IMR-90 (cell line): ENCODE data around the gene NGFR. TPM values are rescaled to one million over a fixed set of nuclear protein-coding genes. Genes with fewer than 3 reads are reported as not detected.

Source experiments
- ATAC-seq: fragments of 200-7000 bp; cut with Tn5 transposase; 2 replicates; pipeline ENCODE4 v1.9.1; 2020; ENCODE audit warnings: low read depth, mild to moderate bottlenecking, moderate library complexity
- BruUV-seq: library from RNA; stranded (reverse); fragments of 400-500 nt; replicated peaks from 2 replicates; lab custom pipeline; 2021; lab: Mats Ljungman, UMichigan
- CTCF ChIA-PET: fragments of 300-600 bp; formaldehyde crosslinking; extraction: SDS; loops from one replicate; lab custom pipeline; 2021; ENCODE audit warnings: antibody characterized with exemption; lab: Yijun Ruan, JAX
- POLR2A ChIA-PET: fragments of 300-600 bp; sonication (Branson Sonifier 250); formaldehyde crosslinking; loops from one replicate; lab custom pipeline; 2022; ENCODE audit warnings: antibody characterized with exemption; ENCODE audit not compliant: unreplicated experiment; lab: Charles Lee
- DNase-seq: peaks from one replicate; pipeline ENCODE4 v3.0.0; 2013
- H2AFZ ChIP-seq: replicated peaks from 2 replicates; pipeline ENCODE3; 2013; ENCODE audit warnings: low read length, mild to moderate bottlenecking; ENCODE audit not compliant: poor library complexity
- H2AK5ac ChIP-seq: 2 replicates; pipeline ENCODE4 v1.6.1; 2013; ENCODE audit warnings: low read depth, low read length, inconsistent platforms
- H2AK9ac ChIP-seq: replicated peaks from 2 replicates; pipeline ENCODE3; 2013; ENCODE audit warnings: mild to moderate bottlenecking, low read depth, low read length, moderate library complexity; ENCODE audit not compliant: poor library complexity
- H2BK120ac ChIP-seq: 2 replicates; pipeline ENCODE4 v1.6.1; 2013; ENCODE audit warnings: low read depth, low read length, inconsistent platforms
- H2BK15ac ChIP-seq: 3 replicates; pipeline ENCODE4 v1.6.1; 2013; ENCODE audit warnings: low read depth, low read length, inconsistent platforms
- H2BK20ac ChIP-seq: 2 replicates; pipeline ENCODE4 v1.6.1; 2013; ENCODE audit warnings: low read depth, mild to moderate bottlenecking, inconsistent platforms, low read length, moderate library complexity
- H2BK5ac ChIP-seq: 2 replicates; pipeline ENCODE4 v1.6.1; 2013; ENCODE audit warnings: mild to moderate bottlenecking, low read depth, low read length, inconsistent platforms; ENCODE audit not compliant: poor library complexity, severe bottlenecking
- H3K14ac ChIP-seq: replicated peaks from 2 replicates; pipeline ENCODE4 v1.6.1; 2013; ENCODE audit warnings: low read depth, low read length, inconsistent platforms
- H3K18ac ChIP-seq: 2 replicates; pipeline ENCODE4 v1.6.1; 2013; ENCODE audit warnings: low read depth, low read length, control low read depth
- H3K23ac ChIP-seq: 2 replicates; pipeline ENCODE4 v1.6.1; 2013; ENCODE audit warnings: low read depth, low read length, inconsistent platforms
- H3K27ac ChIP-seq: 2 replicates; pipeline ENCODE4 v1.5.1; 2013; ENCODE audit warnings: mild to moderate bottlenecking, control low read depth, low read length; ENCODE audit not compliant: insufficient read depth
- H3K27me3 ChIP-seq: 2 replicates; pipeline ENCODE4 v1.6.1; 2013; ENCODE audit warnings: low read length; ENCODE audit not compliant: control insufficient read depth, insufficient read depth
- H3K36me3 ChIP-seq: 2 replicates; pipeline ENCODE4 v1.6.1; 2013; ENCODE audit warnings: low read length, mixed read lengths; ENCODE audit not compliant: control insufficient read depth, insufficient read depth
- H3K4ac ChIP-seq: 2 replicates; pipeline ENCODE4 v1.6.1; 2013; ENCODE audit warnings: low read depth, low read length, inconsistent platforms
- H3K4me1 ChIP-seq: 2 replicates; pipeline ENCODE4 v1.6.1; 2013; ENCODE audit warnings: low read length, mixed read lengths; ENCODE audit not compliant: control insufficient read depth, insufficient read depth
- H3K4me2 ChIP-seq: 2 replicates; pipeline ENCODE4 v1.6.1; 2013; ENCODE audit warnings: low read depth, mild to moderate bottlenecking, control low read depth, low read length, moderate library complexity
- H3K4me3 ChIP-seq: 2 replicates; pipeline ENCODE4 v1.5.1; 2013; ENCODE audit warnings: low read depth, mild to moderate bottlenecking, control low read depth, low read length, moderate library complexity; ENCODE audit not compliant: insufficient read depth
- H3K56ac ChIP-seq: 2 replicates; pipeline ENCODE4 v1.6.1; 2013; ENCODE audit warnings: low read length, inconsistent platforms; ENCODE audit not compliant: insufficient read depth; ENCODE audit errors: extremely low read depth
- H3K79me1 ChIP-seq, 2 experiments: 2 replicates each; pipeline ENCODE4 v1.6.1; 2013; ENCODE audit warnings: low read length in 2 of 2, inconsistent platforms in 1 of 2, low read depth in 1 of 2
- H3K9ac ChIP-seq: 2 replicates; pipeline ENCODE4 v1.6.1; 2013; ENCODE audit warnings: low read depth, low read length, control low read depth
- H3K9me1 ChIP-seq: 2 replicates; pipeline ENCODE4 v1.6.1; 2013; ENCODE audit warnings: low read length, inconsistent platforms; ENCODE audit not compliant: insufficient read depth
- H3K9me3 ChIP-seq: 2 replicates; pipeline ENCODE4 v1.6.1; 2013; ENCODE audit warnings: low read length; ENCODE audit not compliant: control insufficient read depth, insufficient read depth
- H4K20me1 ChIP-seq: 2 replicates; pipeline ENCODE4 v1.6.1; 2013; ENCODE audit warnings: low read length, inconsistent platforms; ENCODE audit not compliant: insufficient read depth
- H4K5ac ChIP-seq: 2 replicates; pipeline ENCODE4 v1.6.1; 2013; ENCODE audit warnings: mild to moderate bottlenecking, low read depth, low read length, control low read depth
- H4K8ac ChIP-seq, 2 experiments: 2 replicates each; pipeline ENCODE4 v1.6.1; 2013; ENCODE audit warnings: low read depth in 2 of 2, low read length in 2 of 2, control low read depth in 1 of 2, inconsistent platforms in 1 of 2
- H4K91ac ChIP-seq: 2 replicates; pipeline ENCODE4 v1.6.1; 2013; ENCODE audit warnings: low read depth, low read length, inconsistent platforms; ENCODE audit not compliant: insufficient read depth
- CEBPB ChIP-seq: IDR thresholded peaks from 2 replicates; pipeline ENCODE4 v1.6.1; 2012; ENCODE audit warnings: low read depth, low read length, improper control_type of control experiment
- ELK1 ChIP-seq: fragments of 150-350 bp; IDR thresholded peaks from 2 replicates; pipeline ENCODE4 v1.6.1; 2016; ENCODE audit warnings: low read depth, mild to moderate bottlenecking, low read length, moderate library complexity, borderline replicate concordance
- MAFK ChIP-seq: IDR thresholded peaks from 2 replicates; pipeline ENCODE4 v1.6.1; 2012; ENCODE audit warnings: low read depth, low read length, improper control_type of control experiment
- NFE2L2 ChIP-seq: fragments of 150-350 bp; IDR thresholded peaks from 2 replicates; pipeline ENCODE4 v1.6.1; 2016; ENCODE audit warnings: low read depth, mild to moderate bottlenecking, low read length
- POLR2A ChIP-seq: IDR thresholded peaks from 2 replicates; pipeline ENCODE4 v1.6.1; 2012; ENCODE audit warnings: mild to moderate bottlenecking, low read depth, low read length
- RAD21 ChIP-seq: IDR thresholded peaks from 2 replicates; pipeline ENCODE4 v1.6.1; 2012; ENCODE audit warnings: low read length, improper control_type of control experiment
- RCOR1 ChIP-seq: IDR thresholded peaks from 2 replicates; pipeline ENCODE4 v1.6.1; 2012; ENCODE audit warnings: mild to moderate bottlenecking, low read length, improper control_type of control experiment; ENCODE audit not compliant: insufficient replicate concordance
- RFX5 ChIP-seq: IDR thresholded peaks from 2 replicates; pipeline ENCODE4 v1.8.0; 2012; ENCODE audit warnings: low read depth, mild to moderate bottlenecking, low read length, moderate library complexity
- SMC3 ChIP-seq: fragments of 150-350 bp; IDR thresholded peaks from 2 replicates; pipeline ENCODE4 v1.6.1; 2016; ENCODE audit warnings: low read depth, mild to moderate bottlenecking, antibody characterized with exemption, low read length, moderate library complexity
- USF2 ChIP-seq: fragments of 150-350 bp; IDR thresholded peaks from 2 replicates; pipeline ENCODE4 v1.6.1; 2017; ENCODE audit warnings: mild to moderate bottlenecking, antibody characterized with exemption, low read length, low read depth
- WGBS, 2 experiments: methylation state at CpG; one replicate each; pipeline versions ENCODE4 v1.1.5 to v1.1.7; 2013; ENCODE audit warnings: missing lambda C conversion rate in 2 of 2; ENCODE audit not compliant: insufficient read length in 1 of 2; ENCODE audit errors: extremely low coverage in 2 of 2; 5-methylcytosine and 5-hydroxymethylcytosine counted together
- dilution Hi-C: fragments of 300-500 bp; cut with HindIII; formaldehyde crosslinking; loops from one replicate; pipeline ENCODE4 v1.14.3; 2018; ENCODE audit warnings: low sequenced_read_pairs; ENCODE audit not compliant: unreplicated experiment
- in situ Hi-C: fragments of 300-500 bp; cut with MboI; formaldehyde crosslinking; loops from 3 replicates; pipeline ENCODE4 v1.14.3; 2019; ENCODE audit warnings: low sequenced_read_pairs, inconsistent platforms, mixed read lengths
- intact Hi-C: fragments of 100-400 bp; cut with micrococcal nuclease; formaldehyde crosslinking; loops from 2 replicates; pipeline ENCODE4 v1.10.0; 2022
- polyA plus RNA-seq, 3 experiments: library from polyadenylated mRNA; depleted of rRNA; stranded (reverse); fragments of >200 nt; gene quantifications; 2 replicates each; pipeline ENCODE4 v1.2.3, GENCODE V29; 2012; ENCODE audit warnings: low replicate concordance in 1 of 3
- total RNA-seq: library from RNA; depleted of rRNA; stranded (reverse); fragments of >200 nt; gene quantifications from 2 replicates; pipeline ENCODE4 v1.2.3, GENCODE V29; 2012
- TF ChIP-seq, protein P1 (sequence below): conservative IDR thresholded peaks from 2 replicates; pipeline ENCODE4 v1.5.1; 2012; ENCODE audit warnings: mild to moderate bottlenecking, low read depth, low read length, improper control_type of control experiment

NGFR gene
- total and polyA plus RNA-seq, 2 of the 4 experiments (the other 2 are of a cell fraction), result 0.15 to 0.18 TPM

DNA sequence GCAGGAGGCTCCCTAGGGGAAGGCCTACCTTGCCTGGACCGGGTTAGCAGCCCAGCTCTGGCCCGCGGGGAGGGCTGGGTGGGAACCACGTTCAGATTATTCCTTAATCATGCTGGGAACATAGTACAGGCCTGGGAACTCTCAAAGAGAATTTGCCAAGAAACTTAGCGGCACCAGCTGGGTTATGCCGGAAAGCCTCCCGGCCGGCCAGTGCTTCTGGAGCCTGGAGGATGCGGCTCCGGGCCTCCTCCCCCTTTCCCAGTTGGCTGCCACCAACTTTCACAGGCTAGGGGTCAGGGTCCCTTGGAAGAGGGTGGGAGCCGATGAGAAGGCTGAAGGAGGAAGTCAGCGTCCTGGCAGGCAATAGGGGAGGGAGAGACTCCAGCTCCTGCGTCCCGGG is 10.8 kb downstream of the NGFR start:
- WGBS, 2 experiments, result 30% methylated on average over 2 of the region's 14 CpGs; no CpG with 5 or more reads in 1 of the 2 experiments
- Histone ChIP-seq H2BK5ac (no peak overlapping the region), H3K23ac (no peak overlapping the region), H3K36me3 (no peaks in the 10 kb centered on the region), H4K20me1 (no peaks in the 10 kb centered on the region; the same call in 1 of the 2 replicates), H2AFZ (no peak overlapping the region), H3K9me3 (no peaks in the 10 kb centered on the region), H3K4ac (no peak overlapping the region), H3K14ac (no peak overlapping the region), H2AK5ac (no peak overlapping the region), H4K5ac (no peak overlapping the region), H3K27ac (no peak overlapping the region), H2AK9ac (no peak overlapping the region), H3K4me2 (no peak overlapping the region), H4K8ac (no peak overlapping the region), H3K9me1 (no peaks in the 10 kb centered on the region), H2BK20ac (no peak overlapping the region), H3K79me1 (no peaks in the 10 kb centered on the region), H3K27me3 (peaks cover 83% of the 10 kb centered on the region), H3K4me1 (0 out of 2 replicates have a peak, but pooled peaks cover 2% of the 10 kb centered on the region), H3K18ac (no peak overlapping the region), H3K56ac (no peak overlapping the region), H3K9ac (no peak overlapping the region), H2BK15ac (no peak overlapping the region), H2BK120ac (no peak overlapping the region), H4K91ac (no peak overlapping the region), H3K4me3 (no peak overlapping the region)
- ChIA-PET POLR2A (no interaction called here), CTCF (no interaction called here)
- ATAC-seq (no peak), DNase-seq (no peak)
- dilution Hi-C loops, result no loop called here
- intact Hi-C loops, result no loop called here
- TF ChIP-seq NFE2L2 (no peak), CEBPB (no peak), RFX5 (no peak), MAFK (no peak), SMC3 (no peak), ELK1 (no peak), RCOR1 (no peak), RAD21 (no peak), POLR2A (no peak), USF2 (no peak)
- TF ChIP-seq, protein P1, sequence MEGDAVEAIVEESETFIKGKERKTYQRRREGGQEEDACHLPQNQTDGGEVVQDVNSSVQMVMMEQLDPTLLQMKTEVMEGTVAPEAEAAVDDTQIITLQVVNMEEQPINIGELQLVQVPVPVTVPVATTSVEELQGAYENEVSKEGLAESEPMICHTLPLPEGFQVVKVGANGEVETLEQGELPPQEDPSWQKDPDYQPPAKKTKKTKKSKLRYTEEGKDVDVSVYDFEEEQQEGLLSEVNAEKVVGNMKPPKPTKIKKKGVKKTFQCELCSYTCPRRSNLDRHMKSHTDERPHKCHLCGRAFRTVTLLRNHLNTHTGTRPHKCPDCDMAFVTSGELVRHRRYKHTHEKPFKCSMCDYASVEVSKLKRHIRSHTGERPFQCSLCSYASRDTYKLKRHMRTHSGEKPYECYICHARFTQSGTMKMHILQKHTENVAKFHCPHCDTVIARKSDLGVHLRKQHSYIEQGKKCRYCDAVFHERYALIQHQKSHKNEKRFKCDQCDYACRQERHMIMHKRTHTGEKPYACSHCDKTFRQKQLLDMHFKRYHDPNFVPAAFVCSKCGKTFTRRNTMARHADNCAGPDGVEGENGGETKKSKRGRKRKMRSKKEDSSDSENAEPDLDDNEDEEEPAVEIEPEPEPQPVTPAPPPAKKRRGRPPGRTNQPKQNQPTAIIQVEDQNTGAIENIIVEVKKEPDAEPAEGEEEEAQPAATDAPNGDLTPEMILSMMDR, result no peak
- in situ Hi-C loops, result no loop called here
- BruUV-seq, result no TSS peak
